ENCODE results near the gene IL11RA. TPM values are rescaled to one million over a fixed set of nuclear protein-coding genes. Genes with fewer than 3 reads are reported as not detected.

Gene IL11RA
- total RNA-seq, 1 donor from 2014 or later, result 53.8 TPM

DNA sequence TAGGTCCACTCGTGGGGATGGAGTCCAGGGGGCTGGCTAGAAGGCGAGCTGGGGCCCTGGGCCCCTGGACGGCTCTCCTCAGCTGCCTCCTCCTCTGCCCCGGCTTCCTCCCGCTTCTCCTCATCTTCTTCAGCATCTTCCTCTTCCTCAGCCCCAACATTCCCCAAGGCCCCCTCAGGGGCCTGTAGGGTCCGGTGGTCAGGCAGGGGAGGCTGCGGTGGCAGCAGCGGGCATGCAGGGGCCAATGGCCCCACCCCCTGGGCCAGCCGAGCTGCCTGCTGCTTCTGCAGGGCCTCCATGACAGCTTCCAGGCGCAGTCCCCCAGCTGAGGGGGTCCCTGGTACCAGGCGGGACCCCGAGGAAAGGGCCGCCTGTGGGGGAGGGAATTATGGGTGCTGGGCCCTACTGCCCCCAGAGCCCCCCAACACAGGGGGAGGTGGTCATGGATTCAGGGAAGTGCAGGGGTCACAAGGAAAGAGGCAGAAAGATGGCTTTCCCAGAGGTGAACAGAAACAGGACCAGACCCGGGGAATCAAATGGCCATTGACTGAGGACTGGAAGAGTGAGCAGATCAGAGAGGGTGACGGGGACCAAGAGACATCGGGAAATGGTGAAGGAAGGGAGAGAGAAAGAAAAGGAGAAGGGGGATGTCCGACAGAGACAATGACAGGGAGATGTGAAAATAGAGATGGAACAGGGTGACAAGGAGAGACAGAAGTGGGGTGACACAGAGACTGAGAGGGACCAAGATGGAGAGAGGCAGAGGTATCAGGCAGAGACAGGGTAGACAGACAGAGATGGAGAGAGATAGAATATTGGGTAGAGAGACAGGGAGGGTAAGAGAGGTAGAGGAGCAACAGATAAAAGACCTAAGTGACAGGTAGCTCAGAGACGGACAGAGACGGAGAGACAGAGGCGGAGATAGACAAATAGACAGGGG is 24.0 kb upstream of the IL11RA start:
- Mint-ChIP-seq H3K27me3 (peaks cover 88% of the 10 kb centered on the region), H3K9me3 (no peaks in the 10 kb centered on the region), H3K36me3 (peaks cover 4% of the 10 kb centered on the region)

DNA sequence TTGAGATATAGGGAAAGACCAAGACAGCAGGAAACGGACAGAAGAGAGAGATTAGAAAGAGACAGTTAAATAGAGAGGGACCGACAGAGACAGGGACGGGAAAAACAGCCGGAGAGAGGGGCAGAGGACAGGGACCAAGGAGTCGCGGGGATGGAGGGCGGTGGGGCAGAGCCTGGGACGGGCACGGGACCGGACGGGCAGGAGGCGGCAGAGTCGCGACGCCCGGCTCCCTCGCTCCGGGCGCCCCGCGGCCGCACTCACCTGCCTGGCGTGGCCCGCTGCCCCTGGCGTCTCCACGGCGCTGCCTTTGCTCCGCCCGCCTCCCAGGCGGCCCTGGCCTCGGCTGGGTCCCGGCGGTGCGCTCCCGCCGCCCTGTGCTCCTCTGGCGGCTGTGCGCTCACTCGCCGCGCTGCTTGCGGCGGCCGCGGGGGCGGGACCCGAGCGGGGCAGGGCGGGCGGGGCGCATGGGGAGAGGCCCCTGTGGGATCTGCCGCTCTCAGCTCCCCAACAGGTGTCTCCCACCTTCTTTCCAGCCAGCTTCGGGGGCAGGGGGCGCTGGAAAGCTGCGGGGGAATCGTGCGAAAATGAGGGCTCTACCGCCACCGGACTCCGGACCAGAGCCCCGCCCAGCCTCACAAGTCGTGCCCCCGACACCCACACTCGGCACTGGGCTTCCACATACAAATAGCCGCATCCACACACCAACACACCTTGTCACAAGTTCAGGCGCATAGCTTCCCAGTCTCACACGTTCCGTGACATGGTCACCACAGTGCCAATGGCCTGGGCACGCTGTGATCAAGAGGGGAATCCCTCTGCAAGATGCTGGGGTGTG is 23.1 kb upstream of the IL11RA start, which contains the start of gene ARID3C:
Gene ARID3C (minus strand): TSS at position 411 of the 835 bp plus-strand sequence. CDS start 1,052 bp downstream, outside the sequence.
- TF ChIP-seq CTCF (conservative IDR thresholded peaks at IDR 0.05), result no peak
- H3K4me3 Mint-ChIP-seq, result peak within 1 kb of the TSS; percentile 84
- peaks cover 4% of the 10 kb centered on the region for H3K36me3 Mint-ChIP-seq
- peaks cover 84% of the 10 kb centered on the region for H3K27me3 Mint-ChIP-seq
- DNase-seq (ENCODE audit: extremely low spot score, unreplicated experiment), result no peak
- H3K9me3 Mint-ChIP-seq, result no peaks in the 10 kb centered on the region
- no peak within 1 kb of the TSS for H3K27ac Mint-ChIP-seq
- peaks cover 14% of the 10 kb centered on the region for H3K4me1 Mint-ChIP-seq (ENCODE audit: unreplicated experiment)

More for the DNA sequence above, 24.0 kb upstream of the IL11RA start:
- no peak for DNase-seq (ENCODE audit: extremely low spot score, unreplicated experiment)
- TF ChIP-seq CTCF (conservative IDR thresholded peaks at IDR 0.05), result no peak
- H3K4me3 Mint-ChIP-seq, result peak overlapping the region; percentile 84
- peaks cover 12% of the 10 kb centered on the region for H3K4me1 Mint-ChIP-seq (ENCODE audit: unreplicated experiment)
- H3K27ac Mint-ChIP-seq, result no peak overlapping the region

GRCh38 chr9:34629491-34629808 is 22.5 kb upstream of the IL11RA start:
- Mint-ChIP-seq H3K9me3 (no peaks in the 10 kb centered on the region), H3K4me1 (ENCODE audit: unreplicated experiment) (peaks cover 17% of the 10 kb centered on the region), H3K27me3 (peaks cover 78% of the 10 kb centered on the region), H3K4me3 (peak overlapping the region; percentile 83), H3K27ac (no peak overlapping the region), H3K36me3 (peaks cover 4% of the 10 kb centered on the region)
- TF ChIP-seq CTCF (conservative IDR thresholded peaks at IDR 0.05), result no peak
- DNase-seq (ENCODE audit: extremely low spot score, unreplicated experiment), result no peak

- no peak overlapping the region for H3K27ac Mint-ChIP-seq
Observed at GRCh38 chr9:34630402-34631154, 21.4 kb upstream of the IL11RA start.

More at GRCh38 chr9:34630402-34631154, 21.4 kb upstream of the IL11RA start:
- no peak for TF ChIP-seq CTCF (conservative IDR thresholded peaks at IDR 0.05)
- DNase-seq (ENCODE audit: extremely low spot score, unreplicated experiment), result no peak
- H3K9me3 Mint-ChIP-seq, result no peaks in the 10 kb centered on the region
- H3K27me3 Mint-ChIP-seq, result peaks cover 70% of the 10 kb centered on the region
- H3K4me3 Mint-ChIP-seq, result peak overlapping the region; percentile 37
- H3K4me1 Mint-ChIP-seq (ENCODE audit: unreplicated experiment), result peaks cover 21% of the 10 kb centered on the region
- peaks cover 4% of the 10 kb centered on the region for H3K36me3 Mint-ChIP-seq

All from type B pancreatic cell (in vitro differentiated cells).